GM23248 (cell line): Measurements from ENCODE around the gene UGT2B7. TPM values are rescaled to one million over a fixed set of nuclear protein-coding genes. Genes with fewer than 3 reads are reported as not detected.
"Not testable (repeated sequence)": the region's sequence is repeated elsewhere in the genome, so short reads cannot be mapped to it uniquely, and the experiment has no call there.

Source experiments
- DNase-seq: peaks from one replicate; pipeline ENCODE4 v3.0.0-alpha.2; 2015
- H2AFZ ChIP-seq: fragments of 200-600 bp; sonication (generic); 2 replicates; pipeline ENCODE4 v1.6.1; 2016; ENCODE audit warnings: antibody characterized with exemption
- H3F3A ChIP-seq: fragments of 200-600 bp; sonication (generic); 2 replicates; pipeline ENCODE4 v1.6.1; 2016; ENCODE audit warnings: mild to moderate bottlenecking, antibody characterized with exemption, mixed run types; ENCODE audit not compliant: insufficient read depth
- H3K27ac ChIP-seq: fragments of 200-600 bp; sonication (generic); 2 replicates; pipeline ENCODE4 v1.5.1; 2016; ENCODE audit warnings: mild to moderate bottlenecking
- H3K27me3 ChIP-seq: fragments of 200-600 bp; sonication (generic); replicated peaks from 2 replicates; pipeline ENCODE4 v1.6.1; 2016; ENCODE audit warnings: mild to moderate bottlenecking; ENCODE audit not compliant: insufficient read depth
- H3K36me3 ChIP-seq: fragments of 200-600 bp; sonication (generic); 2 replicates; pipeline ENCODE4 v1.6.1; 2016; ENCODE audit warnings: low read depth, mild to moderate bottlenecking
- H3K4me1 ChIP-seq: fragments of 200-600 bp; sonication (generic); 2 replicates; pipeline ENCODE4 v1.6.1; 2016; ENCODE audit warnings: mild to moderate bottlenecking; ENCODE audit not compliant: insufficient read depth
- H3K4me2 ChIP-seq: fragments of 200-600 bp; sonication (generic); one replicate; pipeline ENCODE4 v1.6.1; 2016; ENCODE audit warnings: mild to moderate bottlenecking; ENCODE audit not compliant: unreplicated experiment
- H3K4me3 ChIP-seq: fragments of 200-600 bp; sonication (generic); 2 replicates; pipeline ENCODE4 v1.5.1; 2016; ENCODE audit warnings: mild to moderate bottlenecking
- H3K79me2 ChIP-seq: fragments of 200-600 bp; sonication (generic); 2 replicates; pipeline ENCODE4 v1.6.1; 2016; ENCODE audit warnings: mild to moderate bottlenecking; ENCODE audit not compliant: insufficient read depth
- H3K9ac ChIP-seq: fragments of 200-600 bp; sonication (generic); 2 replicates; pipeline ENCODE4 v1.6.1; 2016; ENCODE audit warnings: mild to moderate bottlenecking
- H3K9me2 ChIP-seq: fragments of 200-600 bp; sonication (generic); 2 replicates; pipeline ENCODE4 v1.6.1; 2016; ENCODE audit warnings: mixed run types, mild to moderate bottlenecking, moderate library complexity; ENCODE audit not compliant: insufficient read depth
- H3K9me3 ChIP-seq: fragments of 200-600 bp; sonication (generic); one replicate; pipeline ENCODE4 v1.6.1; 2017; ENCODE audit warnings: low read depth
- H4K20me1 ChIP-seq: fragments of 200-600 bp; sonication (generic); 2 replicates; pipeline ENCODE4 v1.6.0; 2016; ENCODE audit not compliant: insufficient read depth
- EZH2 ChIP-seq: fragments of 200-600 bp; sonication (generic); IDR thresholded peaks from 2 replicates; pipeline ENCODE4 v1.6.1; 2018; ENCODE audit warnings: antibody characterized with exemption, mild to moderate bottlenecking; ENCODE audit not compliant: insufficient read depth, poor library complexity, severe bottlenecking
- EZH2phosphoT487 ChIP-seq: fragments of 200-600 bp; sonication (generic); IDR thresholded peaks from 2 replicates; pipeline ENCODE4 v1.6.1; 2018; ENCODE audit warnings: antibody characterized with exemption, moderate library complexity, mild to moderate bottlenecking, low read depth; ENCODE audit not compliant: insufficient read depth
- WGBS, 2 experiments: methylation state at CpG; one replicate each; pipeline ENCODE4 v1.1.6; 2015 to 2017; ENCODE audit warnings: low lambda C conversion rate in 2 of 2, low coverage in 1 of 2; ENCODE audit errors: missing lambda C conversion rate in 2 of 2; 5-methylcytosine and 5-hydroxymethylcytosine counted together
- in situ Hi-C: fragments of 300-500 bp; cut with MboI; formaldehyde crosslinking; loops from 2 replicates; pipeline ENCODE4 v1.15.0; 2020
- polyA plus RNA-seq: library from polyadenylated mRNA; unstranded; fragments of >200 nt; fragmentation: Nextera tagmentation; extraction: Ambion mirVana; gene quantifications from 2 replicates; pipeline ENCODE4 v1.2.1, GENCODE V29; 2016
- total RNA-seq: library from RNA; depleted of rRNA; stranded (reverse); fragments of >200 nt; shearing (Covaris generic); gene quantifications from 2 replicates; pipeline ENCODE4 v1.2.3, GENCODE V29; 2014

The UGT2B7 gene
- total and polyA plus RNA-seq, 2 experiments from 2014 or later: not detected

DNA sequence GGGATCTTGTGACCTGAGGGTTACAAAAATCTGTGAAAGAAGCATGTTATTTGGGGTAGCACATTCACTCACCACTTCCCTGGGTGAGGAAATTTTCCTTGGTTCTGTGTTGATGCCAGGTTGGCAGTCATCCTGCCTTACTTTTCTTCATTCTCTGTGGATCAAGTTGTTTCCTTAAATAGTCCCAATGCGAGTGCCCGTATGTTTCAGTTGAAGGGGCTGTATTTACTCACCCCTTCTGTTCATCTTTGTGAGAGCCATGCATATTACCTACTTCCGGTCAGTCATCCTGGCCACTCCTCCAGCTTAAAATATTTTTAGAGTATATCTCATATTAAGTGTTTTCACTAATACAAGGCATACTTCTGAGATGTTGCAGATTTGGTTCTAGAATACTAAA, 2.6 kb upstream of the UGT2B7 start:
- in situ Hi-C loops: no loop called here
- no peak for TF ChIP-seq EZH2phosphoT487
- TF ChIP-seq EZH2: no peak
- no peaks in the 10 kb centered on the region for H3K36me3 ChIP-seq
- H4K20me1 ChIP-seq: no peaks in the 10 kb centered on the region
- H3K27me3 ChIP-seq: no peaks in the 10 kb centered on the region
- no peak for DNase-seq
- H2AFZ ChIP-seq: no peak overlapping the region
- H3F3A ChIP-seq: no peaks in the 10 kb centered on the region
- H3K79me2 ChIP-seq: no peaks in the 10 kb centered on the region
- no peak overlapping the region for H3K4me3 ChIP-seq
- H3K9me2 ChIP-seq: no peaks in the 10 kb centered on the region
- no peak overlapping the region for H3K27ac ChIP-seq
- no peak overlapping the region for H3K9ac ChIP-seq
- 60 to 62% methylated on average over 3 of the region's 3 CpGs for WGBS, 2 experiments
- H3K4me2 ChIP-seq: no peak overlapping the region
- no peaks in the 10 kb centered on the region for H3K9me3 ChIP-seq
- H3K4me1 ChIP-seq: no peaks in the 10 kb centered on the region

- Histone ChIP-seq H3K27ac (no peak overlapping the region), H3K79me2 (no peaks in the 10 kb centered on the region), H3K36me3 (no peaks in the 10 kb centered on the region), H3K9ac (no peak overlapping the region), H3K4me2 (no peak overlapping the region), H3K4me3 (no peak overlapping the region), H3K9me3 (no peaks in the 10 kb centered on the region), H3K9me2 (no peaks in the 10 kb centered on the region), H2AFZ (no peak overlapping the region), H3K4me1 (no peaks in the 10 kb centered on the region), H3K27me3 (no peaks in the 10 kb centered on the region), H4K20me1 (no peaks in the 10 kb centered on the region), H3F3A (no peaks in the 10 kb centered on the region)
- in situ Hi-C loops: no loop called here
- no peak for DNase-seq
- no peak for TF ChIP-seq EZH2
- no peak for TF ChIP-seq EZH2phosphoT487
- WGBS, 2 experiments: 26 to 28% methylated on average over 2 of the region's 2 CpGs
Observed at GRCh38 chr4:69095301-69095731, 958 bp upstream of the UGT2B7 start.

GRCh38 chr4:69096810-69097209, 536 bp downstream of the UGT2B7 start:
- TF ChIP-seq EZH2 (no peak), EZH2phosphoT487 (no peak)
- Histone ChIP-seq H3K4me2 (no peak overlapping the region), H3K9ac (no peak overlapping the region), H3K4me1 (no peaks in the 10 kb centered on the region), H3K27ac (no peak overlapping the region), H3K27me3 (no peaks in the 10 kb centered on the region), H2AFZ (no peak overlapping the region), H3K36me3 (no peaks in the 10 kb centered on the region), H4K20me1 (no peaks in the 10 kb centered on the region), H3K9me2 (no peaks in the 10 kb centered on the region), H3K4me3 (no peak overlapping the region), H3F3A (no peaks in the 10 kb centered on the region), H3K9me3 (no peaks in the 10 kb centered on the region), H3K79me2 (no peaks in the 10 kb centered on the region)
- WGBS, 2 experiments: 34 to 40% methylated on average over 3 of the region's 3 CpGs
- DNase-seq: no peak
- in situ Hi-C loops: no loop called here

DNA sequence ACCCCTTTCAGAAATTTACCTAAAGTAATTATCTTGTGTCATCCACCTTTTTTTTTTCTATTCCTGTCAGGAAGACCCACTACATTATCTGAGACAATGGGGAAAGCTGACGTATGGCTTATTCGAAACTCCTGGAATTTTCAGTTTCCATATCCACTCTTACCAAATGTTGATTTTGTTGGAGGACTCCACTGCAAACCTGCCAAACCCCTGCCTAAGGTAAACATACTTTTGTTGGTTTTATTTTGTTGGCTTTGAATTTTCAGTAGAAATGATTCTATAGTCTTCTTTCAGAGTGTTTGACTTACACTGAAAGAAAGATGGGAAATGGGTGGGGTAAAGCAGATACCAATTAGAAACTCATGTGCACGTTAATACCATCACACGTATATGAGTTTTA, 2.2 kb downstream of the UGT2B7 start:
- DNase-seq: no peak
- 36 to 39% methylated on average over 4 of the region's 4 CpGs for WGBS, 2 experiments
- no peaks in the 10 kb centered on the region for H3K36me3 ChIP-seq
- no peak overlapping the region for H3K27ac ChIP-seq
- no peaks in the 10 kb centered on the region for H3F3A ChIP-seq
- no peak overlapping the region for H3K4me3 ChIP-seq
- TF ChIP-seq EZH2 (no peak), EZH2phosphoT487 (no peak)
- no peaks in the 10 kb centered on the region for H3K79me2 ChIP-seq
- H3K4me1 ChIP-seq: no peaks in the 10 kb centered on the region
- H4K20me1 ChIP-seq: no peaks in the 10 kb centered on the region
- H3K9me3 ChIP-seq: no peaks in the 10 kb centered on the region
- H2AFZ ChIP-seq: no peak overlapping the region
- no peaks in the 10 kb centered on the region for H3K9me2 ChIP-seq
- H3K9ac ChIP-seq: no peak overlapping the region
- in situ Hi-C loops: no loop called here
- no peaks in the 10 kb centered on the region for H3K27me3 ChIP-seq
- no peak overlapping the region for H3K4me2 ChIP-seq

DNA sequence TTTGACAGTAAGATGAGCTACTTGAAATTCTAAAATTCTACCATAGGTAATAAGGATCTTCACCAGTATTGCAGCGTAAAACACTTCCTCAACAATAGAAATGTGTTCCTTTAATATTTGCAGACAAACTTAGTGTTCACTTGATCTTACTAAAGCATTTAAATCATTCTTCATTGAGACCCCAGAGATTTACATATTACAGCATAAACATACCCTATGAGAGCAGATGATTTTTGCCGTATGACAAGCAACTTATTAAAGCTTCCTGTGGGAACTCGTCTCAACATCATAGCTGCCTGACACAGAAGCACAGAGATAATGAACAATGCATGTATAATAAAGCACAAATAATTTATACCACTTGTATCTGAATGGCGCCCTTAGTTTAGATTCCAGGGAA, 3.6 kb downstream of the UGT2B7 start:
- Histone ChIP-seq H3K9ac (no peak overlapping the region), H2AFZ (no peak overlapping the region), H3K9me2 (no peaks in the 10 kb centered on the region), H3K27me3 (no peaks in the 10 kb centered on the region), H3K4me3 (no peak overlapping the region), H3K36me3 (no peaks in the 10 kb centered on the region), H3K27ac (no peak overlapping the region), H3K4me1 (no peaks in the 10 kb centered on the region), H3F3A (no peaks in the 10 kb centered on the region), H3K4me2 (no peak overlapping the region), H3K79me2 (no peaks in the 10 kb centered on the region), H4K20me1 (no peaks in the 10 kb centered on the region), H3K9me3 (no peaks in the 10 kb centered on the region)
- TF ChIP-seq EZH2phosphoT487 (no peak), EZH2 (no peak)
- DNase-seq: no peak
- in situ Hi-C loops: no loop called here
- WGBS, 2 experiments: 21 to 28% methylated on average over 4 of the region's 4 CpGs

- H3K27ac ChIP-seq, H3K4me3 ChIP-seq, H2AFZ ChIP-seq, H3K4me1 ChIP-seq, DNase-seq, H3K4me2 ChIP-seq, H3K9ac ChIP-seq, in situ Hi-C loops, H4K20me1 ChIP-seq, H3F3A ChIP-seq, H3K27me3 ChIP-seq, H3K9me3 ChIP-seq, H3K9me2 ChIP-seq, H3K79me2 ChIP-seq, H3K36me3 ChIP-seq: not testable (repeated sequence)
- WGBS, 2 experiments: 33 to 56% methylated on average over 2 of the region's 2 CpGs
Observed at GRCh38 chr4:69102668-69103067, 6.4 kb downstream of the UGT2B7 start.
